ENCODE measurements around the gene GAREM1. TPM values are rescaled to one million over a fixed set of nuclear protein-coding genes. Genes with fewer than 3 reads are reported as not detected.

Gene GAREM1
- total RNA-seq, 4 donors from 2014 or later = 10.8 to 32.5 (median 18.3) TPM

GRCh38 chr18:32276256-32276655, 194.4 kb downstream of the GAREM1 start:
- intact Hi-C loops (cut with DNase I) = loop anchor here (5.0 kb wide), 1 partner anchor 276 kb away; no protein-coding TSS in a partner anchor
- no peaks in the 10 kb centered on the region for H3K27me3 ChIP-seq
- DNase-seq = no peak
- no peak for TF ChIP-seq CTCF (IDR thresholded peaks at IDR 0.05)
- TF ChIP-seq POLR2A (IDR thresholded peaks at IDR 0.05) = no peak
- H3K4me1 ChIP-seq = no peaks in the 10 kb centered on the region
- no peak overlapping the region for H3K4me3 ChIP-seq
- WGBS, 2 donors = 88 to 92% methylated on average over 2 of the region's 2 CpGs
- H3K9me3 ChIP-seq = no peaks in the 10 kb centered on the region
- H3K36me3 ChIP-seq = peaks cover 0 to 13% (median 0%) of the 10 kb centered on the region in 3 donors
- H3K27ac ChIP-seq = no peak overlapping the region

- H3K4me3 ChIP-seq = no peak overlapping the region
- intact Hi-C loops (cut with DNase I) = loop anchor here (5.0 kb wide), 1 partner anchor 277 kb away; no protein-coding TSS in a partner anchor
Measured at GRCh38 chr18:32275221-32275620, 195.5 kb downstream of the GAREM1 start.

GRCh38 chr18:32274307-32274706, 196.4 kb downstream of the GAREM1 start:
- WGBS, 2 donors = 87 to 96% methylated on average over 7 of the region's 7 CpGs
- intact Hi-C loops (cut with DNase I) = loop anchor here (5.0 kb wide), 1 partner anchor 198 kb away; the partner anchor contains the start of gene GAREM1
- no peak overlapping the region for H3K27ac ChIP-seq

More at GRCh38 chr18:32275221-32275620, 195.5 kb downstream of the GAREM1 start:
- Histone ChIP-seq H3K4me1 (no peaks in the 10 kb centered on the region), H3K27me3 (no peaks in the 10 kb centered on the region), H3K36me3 (peaks cover 0 to 15% (median 0%) of the 10 kb centered on the region in 3 donors), H3K9me3 (no peaks in the 10 kb centered on the region), H3K27ac (no peak overlapping the region)
- no peak for TF ChIP-seq CTCF (IDR thresholded peaks at IDR 0.05)
- no peak for TF ChIP-seq POLR2A (IDR thresholded peaks at IDR 0.05)
- DNase-seq = no peak
- 97% methylated on average over 8 of the region's 8 CpGs for WGBS, 2 donors

GRCh38 chr18:32271672-32272208, 198.9 kb downstream of the GAREM1 start:
- no peaks in the 10 kb centered on the region for H3K9me3 ChIP-seq
- intact Hi-C loops (cut with DNase I) = loop anchor here (5.0 kb wide), 1 partner anchor 201 kb away; the partner anchor contains the start of gene GAREM1
- H3K4me1 ChIP-seq = no peaks in the 10 kb centered on the region
- peaks cover 0 to 50% (median 0%) of the 10 kb centered on the region in 3 donors for H3K36me3 ChIP-seq
- TF ChIP-seq CTCF (IDR thresholded peaks at IDR 0.05) = peak in 5 of 6 experiments; percentile 63 to 82 (median 66)
- TF ChIP-seq POLR2A (IDR thresholded peaks at IDR 0.05) = no peak
- WGBS, 2 donors = 30 to 44% methylated on average over 5 of the region's 5 CpGs
- DNase-seq = no peak
- no peak overlapping the region for H3K27ac ChIP-seq
- H3K4me3 ChIP-seq = no peak overlapping the region
- H3K27me3 ChIP-seq = no peaks in the 10 kb centered on the region

More at GRCh38 chr18:32274307-32274706, 196.4 kb downstream of the GAREM1 start:
- no peak for DNase-seq
- TF ChIP-seq CTCF (IDR thresholded peaks at IDR 0.05) (no peak), POLR2A (IDR thresholded peaks at IDR 0.05) (no peak)
- Histone ChIP-seq H3K4me3 (no peak overlapping the region), H3K4me1 (no peaks in the 10 kb centered on the region), H3K9me3 (no peaks in the 10 kb centered on the region), H3K36me3 (peaks cover 0 to 24% (median 0%) of the 10 kb centered on the region in 3 donors), H3K27me3 (no peaks in the 10 kb centered on the region)

GRCh38 chr18:32270341-32270740, 200.3 kb downstream of the GAREM1 start:
- intact Hi-C loops (cut with DNase I) = loop anchor here (5.0 kb wide), 1 partner anchor 202 kb away; the partner anchor contains the start of gene GAREM1
- no peaks in the 10 kb centered on the region for H3K27me3 ChIP-seq
- 77 to 84% methylated on average over 7 to 8 of the region's 8 CpGs for WGBS, 2 donors
- H3K4me3 ChIP-seq = no peak overlapping the region
- no peaks in the 10 kb centered on the region for H3K4me1 ChIP-seq
- no peaks in the 10 kb centered on the region for H3K9me3 ChIP-seq
- no peak for DNase-seq
- TF ChIP-seq CTCF (IDR thresholded peaks at IDR 0.05) = no peak
- no peak for TF ChIP-seq POLR2A (IDR thresholded peaks at IDR 0.05)
- H3K27ac ChIP-seq = no peak overlapping the region
- H3K36me3 ChIP-seq = peaks cover 0 to 51% (median 0%) of the 10 kb centered on the region in 3 donors
